K562 (cell line): ENCODE results near the gene RFX7. TPM values are rescaled to one million over a fixed set of nuclear protein-coding genes. Genes with fewer than 3 reads are reported as not detected.

Experiments
- ATF6 ChIP-seq: sonication (generic); formaldehyde crosslinking; IDR thresholded peaks from 2 replicates; pipeline ENCODE4 v1.4.0; 2020; ENCODE audit warnings: mild to moderate bottlenecking, missing genetic modification reagents
- BHLHE40 ChIP-seq: IDR thresholded peaks from 2 replicates; pipeline ENCODE4 v1.6.1; 2011; ENCODE audit warnings: low read length, improper control_type of control experiment
- CLOCK ChIP-seq: fragments of 250-450 bp; sonication (Bioruptor Pico); IDR thresholded peaks from 2 replicates; pipeline ENCODE4 v1.4.0; 2020; ENCODE audit warnings: mild to moderate bottlenecking, moderate library complexity, borderline replicate concordance
- CUX1 ChIP-seq: fragments of 200-800 bp; sonication (Bioruptor generic); IDR thresholded peaks from 2 replicates; pipeline ENCODE4 v1.6.1; 2016; ENCODE audit warnings: missing genetic modification characterization, missing compliant biosample characterization
- FOXJ3 ChIP-seq: sonication (generic); formaldehyde crosslinking; IDR thresholded peaks from 2 replicates; pipeline ENCODE4 v1.4.0; 2020; ENCODE audit warnings: mild to moderate bottlenecking, missing genetic modification reagents
- LARP7 ChIP-seq: fragments of 450-650 bp; IDR thresholded peaks from 2 replicates; pipeline ENCODE4 v1.6.1; 2016
- NCOA1 ChIP-seq: fragments of 450-650 bp; IDR thresholded peaks from 2 replicates; pipeline ENCODE4 v1.6.1; 2016; ENCODE audit warnings: low read depth
- NUFIP1 ChIP-seq: fragments of 450-650 bp; IDR thresholded peaks from 2 replicates; pipeline ENCODE4 v1.6.1; 2018; ENCODE audit not compliant: partially characterized antibody
- PPARD ChIP-seq: fragments of 250-450 bp; sonication (Bioruptor Pico); IDR thresholded peaks from 2 replicates; pipeline ENCODE4 v1.8.0; 2022; ENCODE audit warnings: inconsistent platforms, mild to moderate bottlenecking, moderate library complexity
- SNIP1 ChIP-seq: fragments of 450-650 bp; IDR thresholded peaks from 2 replicates; pipeline ENCODE4 v1.7.1; 2017; ENCODE audit warnings: low read depth, mild to moderate bottlenecking
- XRCC5 ChIP-seq: fragments of 200-400 bp; formaldehyde crosslinking; IDR thresholded peaks from 2 replicates; pipeline ENCODE4 v1.6.1; 2017; ENCODE audit warnings: low read depth, mild to moderate bottlenecking, low read length
- ZNF175 ChIP-seq: fragments of 200-800 bp; sonication (Bioruptor generic); IDR thresholded peaks from 2 replicates; pipeline ENCODE4 v1.6.1; 2016; ENCODE audit warnings: low read depth, mild to moderate bottlenecking, missing genetic modification characterization, missing compliant biosample characterization
- ZNF347 ChIP-seq: fragments of 450-650 bp; formaldehyde crosslinking; IDR thresholded peaks from 2 replicates; pipeline ENCODE4 v1.4.0; 2020; ENCODE audit warnings: low read depth, mild to moderate bottlenecking, moderate library complexity
- ZNF436 ChIP-seq: fragments of 250-450, 450-650 bp; sonication (Bioruptor Pico); formaldehyde crosslinking; IDR thresholded peaks from 2 replicates; pipeline ENCODE4 v1.7.0; 2020; ENCODE audit warnings: mild to moderate bottlenecking
- ZNF583 ChIP-seq: fragments of 250-450 bp; sonication (Bioruptor Pico); IDR thresholded peaks from 2 replicates; pipeline ENCODE4 v1.4.0; 2020
- polyA plus RNA-seq, 8 experiments: library from polyadenylated mRNA; depleted of rRNA in 4 of 8; stranded (reverse) in 5 of 8; unstranded in 3 of 8; fragments of >200 nt; fragmentation: Nextera tagmentation in 2 of 8; fragmentation: Illumina TruSeq in 1 of 8; extraction: Ambion mirVana in 2 of 8; extraction: Trizol in 1 of 8; gene quantifications; 2 replicates each; pipeline versions ENCODE4 v1.2.1 to v1.2.3, GENCODE V29; 2011 to 2014; ENCODE audit warnings: inconsistent platforms in 1 of 8, missing spikeins in 1 of 8
- total RNA-seq, 7 experiments: library from RNA; depleted of rRNA in 6 of 7; stranded (reverse); fragments of >200 nt in 6 of 7; fragmentation: Illumina TruSeq in 2 of 7; extraction: Trizol in 2 of 7; gene quantifications; 2 replicates each; pipeline versions ENCODE4 v1.2.1 to v1.2.3, GENCODE V29; 2011 to 2021; ENCODE audit warnings: low replicate concordance in 1 of 7

Gene RFX7
- total and polyA plus RNA-seq, 9 of the 15 experiments (the other 6 are each of a cell fraction or from before 2014, with no cell fraction given): 2.4 to 17.9 (median 6.3) TPM

- no peak for TF ChIP-seq CLOCK (CRISPR knock-in tag)
- no peak for TF ChIP-seq PPARD
- TF ChIP-seq FOXJ3 (CRISPR knock-in tag): no peak
- peak; percentile 32 for TF ChIP-seq NUFIP1
- TF ChIP-seq NCOA1: peak; percentile 91
- no peak for TF ChIP-seq ZNF436 (CRISPR knock-in tag)
- TF ChIP-seq LARP7: no peak
- TF ChIP-seq ZNF175: no peak; the same call in 1 of the 2 replicates
- TF ChIP-seq XRCC5: peak; percentile 100
- TF ChIP-seq ZNF583: no peak
- no peak for TF ChIP-seq CUX1 (CRISPR knock-in tag)
- no peak for TF ChIP-seq SNIP1
- TF ChIP-seq ZNF347 (CRISPR knock-in tag): no peak
- TF ChIP-seq ATF6 (CRISPR knock-in tag): no peak
- TF ChIP-seq BHLHE40: peak; percentile 29; the same call in 1 of the 2 replicates
These were observed 2.5 kb upstream of the RFX7 start (continued) for GRCh38 chr15:56245871-56246814.
